HEK293T (cell line): Measurements from ENCODE around the gene CAPN11.

Source experiments
- CTCF ChIA-PET: fragments of 350-600 bp; formaldehyde crosslinking; extraction: SDS; loops from one replicate; lab custom pipeline; 2021; ENCODE audit warnings: antibody characterized with exemption, inconsistent platforms; lab: Yijun Ruan, JAX
- POLR2A ChIA-PET: fragments of 350-600 bp; formaldehyde crosslinking; extraction: SDS; loops from one replicate; lab custom pipeline; 2020; ENCODE audit warnings: antibody characterized with exemption, inconsistent platforms; lab: Yijun Ruan, JAX
- DNase-seq: peaks from one replicate; pipeline ENCODE4 v3.0.0; 2012; ENCODE audit warnings: mixed read lengths; ENCODE audit errors: extremely low spot score
- ARNT ChIP-seq: fragments of 450-650 bp; IDR thresholded peaks from 2 replicates; pipeline ENCODE4 v1.6.1; 2017; ENCODE audit warnings: mild to moderate bottlenecking
- BHLHE40 ChIP-seq: fragments of 450-650 bp; IDR thresholded peaks from 2 replicates; pipeline ENCODE4 v1.6.1; 2016; ENCODE audit warnings: mild to moderate bottlenecking, moderate library complexity, borderline replicate concordance
- CTBP1 ChIP-seq: fragments of 450-650 bp; IDR thresholded peaks from 2 replicates; pipeline ENCODE4 v1.6.1; 2016; ENCODE audit warnings: borderline replicate concordance
- ELF4 ChIP-seq: fragments of 450-650 bp; IDR thresholded peaks from 2 replicates; pipeline ENCODE4 v1.6.1; 2017; ENCODE audit warnings: antibody characterized with exemption
- FOXA1 ChIP-seq: fragments of 450-650 bp; IDR thresholded peaks from 2 replicates; pipeline ENCODE4 v1.6.1; 2016; ENCODE audit warnings: mild to moderate bottlenecking
- FOXK2 ChIP-seq: fragments of 450-650 bp; IDR thresholded peaks from 2 replicates; pipeline ENCODE4 v1.6.1; 2016; ENCODE audit warnings: mild to moderate bottlenecking
- FOXM1 ChIP-seq: fragments of 450-650 bp; IDR thresholded peaks from 2 replicates; pipeline ENCODE4 v1.6.1; 2017; ENCODE audit warnings: mild to moderate bottlenecking, borderline replicate concordance
- HDGF ChIP-seq: fragments of 450-650 bp; IDR thresholded peaks from 2 replicates; pipeline ENCODE4 v1.6.1; 2017; ENCODE audit warnings: antibody characterized with exemption, borderline replicate concordance
- L3MBTL2 ChIP-seq: fragments of 450-650 bp; conservative IDR thresholded peaks from 2 replicates; pipeline ENCODE4 v1.6.1; 2016; ENCODE audit warnings: mild to moderate bottlenecking
- LEF1 ChIP-seq: fragments of 450-650 bp; IDR thresholded peaks from 2 replicates; pipeline ENCODE4 v1.6.1; 2017; ENCODE audit warnings: mild to moderate bottlenecking, borderline replicate concordance
- NFRKB ChIP-seq: fragments of 450-650 bp; IDR thresholded peaks from 2 replicates; pipeline ENCODE4 v1.6.1; 2016; ENCODE audit warnings: mild to moderate bottlenecking, moderate library complexity
- SP1 ChIP-seq: fragments of 450-650 bp; IDR thresholded peaks from 2 replicates; pipeline ENCODE4 v1.6.1; 2017
- SUZ12 ChIP-seq: fragments of 450-650 bp; IDR thresholded peaks from 2 replicates; pipeline ENCODE4 v1.6.1; 2016; ENCODE audit warnings: mild to moderate bottlenecking
- TARDBP ChIP-seq: fragments of 450-650 bp; IDR thresholded peaks from 2 replicates; pipeline ENCODE4 v1.6.1; 2016
- ZNF384 ChIP-seq: fragments of 450-650 bp; IDR thresholded peaks from 2 replicates; pipeline ENCODE4 v1.6.1; 2016
- TF ChIP-seq, protein P1 (sequence below): fragments of 450-650 bp; IDR thresholded peaks from 2 replicates; pipeline ENCODE4 v1.6.1; 2016

Gene CAPN11

GRCh38 chr6:44115866-44116265 lies 42.8 kb upstream of the CAPN11 start:
- ChIA-PET POLR2A (no interaction called here), CTCF (no interaction called here)
- TF ChIP-seq SUZ12 (no peak), ZNF384 (no peak), FOXM1 (no peak), TARDBP (no peak), FOXA1 (no peak), SP1 (no peak), ELF4 (no peak), NFRKB (no peak), LEF1 (no peak), HDGF (no peak), BHLHE40 (no peak), ARNT (no peak), CTBP1 (no peak)
- TF ChIP-seq, protein P1, sequence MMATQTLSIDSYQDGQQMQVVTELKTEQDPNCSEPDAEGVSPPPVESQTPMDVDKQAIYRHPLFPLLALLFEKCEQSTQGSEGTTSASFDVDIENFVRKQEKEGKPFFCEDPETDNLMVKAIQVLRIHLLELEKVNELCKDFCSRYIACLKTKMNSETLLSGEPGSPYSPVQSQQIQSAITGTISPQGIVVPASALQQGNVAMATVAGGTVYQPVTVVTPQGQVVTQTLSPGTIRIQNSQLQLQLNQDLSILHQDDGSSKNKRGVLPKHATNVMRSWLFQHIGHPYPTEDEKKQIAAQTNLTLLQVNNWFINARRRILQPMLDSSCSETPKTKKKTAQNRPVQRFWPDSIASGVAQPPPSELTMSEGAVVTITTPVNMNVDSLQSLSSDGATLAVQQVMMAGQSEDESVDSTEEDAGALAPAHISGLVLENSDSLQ = no peak
- DNase-seq = no peak

GRCh38 chr6:44116641-44117382 lies 41.8 kb upstream of the CAPN11 start:
- TF ChIP-seq FOXK2 = no peak
- no peak for TF ChIP-seq TARDBP
- TF ChIP-seq ZNF384 = no peak
- no peak for TF ChIP-seq NFRKB
- TF ChIP-seq HDGF = no peak
- TF ChIP-seq LEF1 = no peak
- TF ChIP-seq, protein P1 = no peak
- no peak for TF ChIP-seq BHLHE40
- TF ChIP-seq L3MBTL2 = no peak
- TF ChIP-seq CTBP1 = no peak
- no peak for TF ChIP-seq ELF4
- TF ChIP-seq ARNT = no peak
- no peak for TF ChIP-seq FOXA1
- no peak for TF ChIP-seq SP1
- TF ChIP-seq SUZ12 = no peak
- TF ChIP-seq FOXM1 = no peak

GRCh38 chr6:44117397-44118128 lies 41.1 kb upstream of the CAPN11 start:
- POLR2A ChIA-PET = interaction anchor here (1.6 kb wide), 1 partner anchor 129 kb away, joined by 5 read pairs; the partner anchor contains the start of gene HSP90AB1
- CTCF ChIA-PET = interaction anchor here (1.5 kb wide), 1 partner anchor 38 kb away, joined by 3 read pairs; no protein-coding TSS in a partner anchor
- TF ChIP-seq ARNT (no peak), ELF4 (no peak)
- DNase-seq = no peak

More at GRCh38 chr6:44116641-44117382, 41.8 kb upstream of the CAPN11 start:
- CTCF ChIA-PET = interaction anchor here (1.5 kb wide), 1 partner anchor 38 kb away, joined by 3 read pairs; no protein-coding TSS in a partner anchor
- no peak for DNase-seq
- POLR2A ChIA-PET = interaction anchor here (1.6 kb wide), 1 partner anchor 130 kb away, joined by 5 read pairs; the partner anchor contains the start of gene HSP90AB1

DNA sequence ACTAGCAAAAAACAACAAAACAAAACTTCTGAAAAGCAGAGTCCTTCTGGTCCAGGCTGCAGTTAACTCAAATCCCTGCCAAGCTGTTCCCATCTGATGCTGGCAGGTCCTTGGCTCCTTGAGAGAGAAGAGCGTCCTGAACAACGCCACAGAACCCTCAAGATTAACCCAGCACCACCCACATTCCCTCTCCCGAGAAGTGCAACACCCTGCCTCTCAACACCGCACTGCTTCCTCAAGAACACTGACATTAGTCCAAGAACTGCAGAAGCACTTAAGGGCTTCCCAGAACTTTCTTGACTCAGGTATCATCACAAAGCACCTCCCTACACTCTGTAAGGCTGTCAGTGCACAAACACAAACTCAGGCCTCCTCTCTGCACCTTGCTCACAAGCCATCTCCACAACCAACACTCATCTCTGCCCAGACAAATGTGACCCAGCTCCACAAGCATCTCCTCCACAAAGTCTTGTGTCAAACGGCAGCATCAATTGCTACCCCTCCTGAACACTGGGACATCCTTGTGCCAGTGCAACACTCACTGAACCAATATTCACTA lies 38.8 kb upstream of the CAPN11 start:
- DNase-seq = no peak
- ChIA-PET POLR2A (no interaction called here), CTCF (no interaction called here)
- TF ChIP-seq FOXK2 (no peak), HDGF (no peak), TARDBP (no peak), ARNT (no peak), ELF4 (no peak), CTBP1 (no peak), ZNF384 (no peak), SP1 (no peak), LEF1 (no peak), FOXA1 (no peak), NFRKB (no peak), SUZ12 (no peak), L3MBTL2 (no peak), BHLHE40 (no peak)
- TF ChIP-seq, protein P1 = no peak

GRCh38 chr6:44120692-44121443 lies 37.8 kb upstream of the CAPN11 start:
- POLR2A ChIA-PET = no interaction called here
- no peak for DNase-seq
- CTCF ChIA-PET = interaction anchor here (0.5 kb wide), 1 partner anchor 33 kb away, joined by 3 read pairs; no protein-coding TSS in a partner anchor
- TF ChIP-seq CTBP1 = no peak
- TF ChIP-seq HDGF = no peak
- TF ChIP-seq NFRKB = no peak
- TF ChIP-seq, protein P1 = no peak
- TF ChIP-seq FOXM1 = no peak
- TF ChIP-seq BHLHE40 = no peak
- TF ChIP-seq ZNF384 = no peak
- no peak for TF ChIP-seq FOXA1
- TF ChIP-seq SP1 = no peak
- no peak for TF ChIP-seq ARNT
